Endodermal cell (in vitro differentiated cells): ENCODE measurements around the gene TTC28. TPM values are rescaled to one million over a fixed set of nuclear protein-coding genes. Genes with fewer than 3 reads are reported as not detected.

Experiments
- DNase-seq: peaks from one replicate; pipeline ENCODE4 v3.0.0-alpha.2; 2017
- H3K27ac ChIP-seq: 2 replicates; pipeline ENCODE4 v1.5.1; 2013; ENCODE audit warnings: mild to moderate bottlenecking, low read depth, low read length, moderate library complexity
- H3K27me3 ChIP-seq: 2 replicates; pipeline ENCODE4 v1.6.1; 2013; ENCODE audit warnings: mild to moderate bottlenecking, low read length, moderate library complexity; ENCODE audit not compliant: insufficient read depth, control insufficient read depth, poor library complexity, severe bottlenecking
- H3K36me3 ChIP-seq: 2 replicates; pipeline ENCODE4 v1.7.0; 2013; ENCODE audit warnings: mild to moderate bottlenecking, low read length, moderate library complexity; ENCODE audit not compliant: control insufficient read depth, insufficient read depth
- H3K4me1 ChIP-seq: one replicate; pipeline ENCODE4 v1.7.0; 2013; ENCODE audit warnings: low read length; ENCODE audit not compliant: control insufficient read depth, insufficient read depth
- H3K4me3 ChIP-seq: 2 replicates; pipeline ENCODE4 v1.5.1; 2013; ENCODE audit warnings: mild to moderate bottlenecking, low read length, moderate library complexity
- H3K9ac ChIP-seq: 2 replicates; pipeline ENCODE4 v1.6.1; 2013; ENCODE audit warnings: mild to moderate bottlenecking, low read length, moderate library complexity; ENCODE audit not compliant: poor library complexity, severe bottlenecking; ENCODE audit errors: extremely low read depth
- H3K9me3 ChIP-seq: 2 replicates; pipeline ENCODE4 v1.6.1; 2013; ENCODE audit warnings: mild to moderate bottlenecking, low read length, moderate library complexity; ENCODE audit not compliant: control insufficient read depth
- H3K27ac Mint-ChIP-seq: 2 replicates; pipeline ENCODE4 v1.8.0; 2020; ENCODE audit warnings: mixed read lengths
- H3K27me3 Mint-ChIP-seq: 2 replicates; pipeline ENCODE4 v1.8.0; 2021; ENCODE audit warnings: mild to moderate bottlenecking, mixed read lengths; ENCODE audit not compliant: insufficient read depth
- H3K36me3 Mint-ChIP-seq: 2 replicates; pipeline ENCODE4 v1.8.0; 2020; ENCODE audit warnings: low read depth, mixed read lengths
- H3K4me1 Mint-ChIP-seq: 2 replicates; pipeline ENCODE4 v1.8.0; 2020; ENCODE audit warnings: mixed read lengths
- H3K4me3 Mint-ChIP-seq: 2 replicates; pipeline ENCODE4 v1.8.0; 2020; ENCODE audit warnings: mild to moderate bottlenecking, moderate library complexity, mixed read lengths
- H3K9me3 Mint-ChIP-seq: 2 replicates; pipeline ENCODE4 v1.8.0; 2020; ENCODE audit warnings: mild to moderate bottlenecking, mixed read lengths
- CTCF ChIP-seq: fragments of 200-600 bp; sonication (generic); conservative IDR thresholded peaks from 2 replicates; pipeline ENCODE4 v1.5.0; 2021; ENCODE audit warnings: antibody characterized with exemption, mild to moderate bottlenecking
- WGBS, 2 experiments: methylation state at CpG; one replicate each; pipeline versions ENCODE4 v1.1.5 to v1.1.7; 2013; ENCODE audit warnings: missing lambda C conversion rate in 2 of 2, mixed read lengths in 1 of 2; ENCODE audit not compliant: insufficient coverage in 1 of 2, insufficient read length in 1 of 2; 5-methylcytosine and 5-hydroxymethylcytosine counted together
- total RNA-seq, 2 donors: library from RNA; stranded (reverse); fragmentation: NEBNext Ultra II Directional in 1 of 2; extraction: Animal tissue kit (Norgen Biotek cat#: 25700) in 1 of 2; gene quantifications; 2 replicates in 1 of 2; 3 replicates in 1 of 2; pipeline ENCODE4 v1.2.1, GENCODE V29; 2021

TTC28 gene
- total RNA-seq, 2 donors from 2014 or later, result 28.6 to 34.0 TPM

GRCh38 chr22:27970596-27971220 is 708.9 kb downstream of the TTC28 start:
- Histone ChIP-seq H3K4me3 (no peak overlapping the region), H3K9me3 (peaks cover 13% of the 10 kb centered on the region), H3K27me3 (no peaks in the 10 kb centered on the region), H3K4me1 (no peaks in the 10 kb centered on the region), H3K27ac (no peak overlapping the region), H3K36me3 (peaks cover 5% of the 10 kb centered on the region), H3K9ac (no peak overlapping the region)
- Mint-ChIP-seq H3K9me3 (peaks cover 7% of the 10 kb centered on the region), H3K36me3 (peaks cover 20% of the 10 kb centered on the region), H3K4me3 (no peak overlapping the region), H3K27ac (no peak overlapping the region), H3K27me3 (no peaks in the 10 kb centered on the region), H3K4me1 (peaks cover 5% of the 10 kb centered on the region)
- TF ChIP-seq CTCF, result no peak
- no peak for DNase-seq
- 100% methylated on average over 1 of the region's 1 CpG; no CpG with 5 or more reads in 1 of the 2 experiments for WGBS, 2 experiments

GRCh38 chr22:27966168-27967064 is 713.2 kb downstream of the TTC28 start:
- no peaks in the 10 kb centered on the region for H3K4me1 ChIP-seq
- no peak for TF ChIP-seq CTCF

GRCh38 chr22:27962268-27963044 is 717.2 kb downstream of the TTC28 start:
- Histone ChIP-seq H3K4me3 (no peak overlapping the region), H3K36me3 (no peaks in the 10 kb centered on the region), H3K4me1 (no peaks in the 10 kb centered on the region), H3K9ac (no peak overlapping the region), H3K9me3 (no peaks in the 10 kb centered on the region), H3K27me3 (no peaks in the 10 kb centered on the region), H3K27ac (peak overlapping the region; percentile 33)
- peaks cover 4% of the 10 kb centered on the region for H3K36me3 Mint-ChIP-seq
- H3K4me3 Mint-ChIP-seq, result no peak overlapping the region
- 84 to 88% methylated on average over 5 to 8 of the region's 9 CpGs for WGBS, 2 experiments
- H3K4me1 Mint-ChIP-seq, result peaks cover 9% of the 10 kb centered on the region
- no peak for TF ChIP-seq CTCF
- H3K27ac Mint-ChIP-seq, result no peak overlapping the region
- no peaks in the 10 kb centered on the region for H3K27me3 Mint-ChIP-seq
- peaks cover 5% of the 10 kb centered on the region for H3K9me3 Mint-ChIP-seq
- DNase-seq, result no peak

More at GRCh38 chr22:27966168-27967064, 713.2 kb downstream of the TTC28 start:
- Histone ChIP-seq H3K9ac (no peak overlapping the region), H3K36me3 (peaks cover 4% of the 10 kb centered on the region), H3K27me3 (no peaks in the 10 kb centered on the region), H3K4me3 (no peak overlapping the region), H3K9me3 (peaks cover 13% of the 10 kb centered on the region), H3K27ac (no peak overlapping the region)
- H3K9me3 Mint-ChIP-seq, result peaks cover 7% of the 10 kb centered on the region
- DNase-seq, result no peak
- H3K36me3 Mint-ChIP-seq, result peaks cover 17% of the 10 kb centered on the region
- H3K27ac Mint-ChIP-seq, result no peak overlapping the region
- no peaks in the 10 kb centered on the region for H3K4me1 Mint-ChIP-seq
- no peak overlapping the region for H3K4me3 Mint-ChIP-seq
- WGBS, 2 experiments, result 91% methylated on average over 11 to 15 of the region's 15 CpGs
- no peaks in the 10 kb centered on the region for H3K27me3 Mint-ChIP-seq
